ENCODE measurements around the gene ZFAND3.

The ZFAND3 gene

GRCh38 chr6:38162493-38163185 lies 343.1 kb downstream of the ZFAND3 start:
- no peak for TF ChIP-seq CTCF (conservative IDR thresholded peaks at IDR 0.05; ENCODE audit: control insufficient read depth, insufficient read depth, low read depth, low read length)
- no peak for DNase-seq (ENCODE audit: low read depth)
- H3K4me3 ChIP-seq (ENCODE audit: control insufficient read depth, low read depth, low read length): no peak overlapping the region

- TF ChIP-seq CTCF (conservative IDR thresholded peaks at IDR 0.05; ENCODE audit: control insufficient read depth, insufficient read depth, low read depth, low read length): no peak
- no peak overlapping the region for H3K4me3 ChIP-seq (ENCODE audit: control insufficient read depth, low read depth, low read length)
- DNase-seq (ENCODE audit: low read depth): no peak
Observed at GRCh38 chr6:38163186-38164130, 343.9 kb downstream of the ZFAND3 start.

DNA sequence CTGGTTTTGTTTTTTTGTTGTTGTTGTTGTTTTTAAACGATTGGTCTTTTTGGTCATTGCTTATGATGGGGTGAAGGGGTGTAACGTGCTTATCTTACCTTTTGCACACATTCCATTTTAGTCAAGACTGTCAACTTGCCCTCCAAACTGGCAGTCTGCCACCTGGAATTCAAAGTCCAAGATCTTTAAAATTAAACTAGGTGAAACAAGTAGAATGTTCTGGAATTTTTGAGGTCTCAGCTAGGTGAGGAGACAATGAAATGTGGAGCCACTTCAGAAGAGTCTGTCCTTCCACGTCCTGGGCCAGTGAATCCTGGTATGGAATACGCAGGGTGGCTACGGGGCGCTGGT lies 344.6 kb downstream of the ZFAND3 start:
- DNase-seq (ENCODE audit: low read depth): no peak
- no peak for TF ChIP-seq CTCF (conservative IDR thresholded peaks at IDR 0.05; ENCODE audit: control insufficient read depth, insufficient read depth, low read depth, low read length)

GRCh38 chr6:38164671-38165108 lies 345.2 kb downstream of the ZFAND3 start:
- no peak for DNase-seq (ENCODE audit: low read depth)
- H3K4me3 ChIP-seq (ENCODE audit: control insufficient read depth, low read depth, low read length): no peak overlapping the region
- TF ChIP-seq CTCF (conservative IDR thresholded peaks at IDR 0.05; ENCODE audit: control insufficient read depth, insufficient read depth, low read depth, low read length): no peak

More for the DNA sequence above, 344.6 kb downstream of the ZFAND3 start:
- H3K4me3 ChIP-seq (ENCODE audit: control insufficient read depth, low read depth, low read length): no peak overlapping the region

- DNase-seq (ENCODE audit: low read depth): no peak
- TF ChIP-seq CTCF (conservative IDR thresholded peaks at IDR 0.05; ENCODE audit: control insufficient read depth, insufficient read depth, low read depth, low read length): no peak
- H3K4me3 ChIP-seq (ENCODE audit: control insufficient read depth, low read depth, low read length): no peak overlapping the region
Observed at GRCh38 chr6:38166411-38167240, 347.1 kb downstream of the ZFAND3 start.

GRCh38 chr6:38167598-38167997 lies 348.1 kb downstream of the ZFAND3 start:
- TF ChIP-seq CTCF (conservative IDR thresholded peaks at IDR 0.05; ENCODE audit: control insufficient read depth, insufficient read depth, low read depth, low read length): no peak
- DNase-seq (ENCODE audit: low read depth): no peak
- H3K4me3 ChIP-seq (ENCODE audit: control insufficient read depth, low read depth, low read length): no peak overlapping the region
